C4-2B (cell line): ENCODE measurements around the gene CYFIP2.

ENCODE experiments used
- ZFX ChIP-seq: fragments of 450-650 bp; IDR thresholded peaks from 2 replicates; pipeline ENCODE4 v1.6.1; 2017
- TF ChIP-seq, protein P1 (sequence below): fragments of 450-650 bp; conservative IDR thresholded peaks from 2 replicates; pipeline ENCODE4 v1.5.1; 2017; ENCODE audit warnings: mild to moderate bottlenecking

GRCh38 chr5:157365732-157366131 lies 99.8 kb downstream of the CYFIP2 start:
- TF ChIP-seq, protein P1, sequence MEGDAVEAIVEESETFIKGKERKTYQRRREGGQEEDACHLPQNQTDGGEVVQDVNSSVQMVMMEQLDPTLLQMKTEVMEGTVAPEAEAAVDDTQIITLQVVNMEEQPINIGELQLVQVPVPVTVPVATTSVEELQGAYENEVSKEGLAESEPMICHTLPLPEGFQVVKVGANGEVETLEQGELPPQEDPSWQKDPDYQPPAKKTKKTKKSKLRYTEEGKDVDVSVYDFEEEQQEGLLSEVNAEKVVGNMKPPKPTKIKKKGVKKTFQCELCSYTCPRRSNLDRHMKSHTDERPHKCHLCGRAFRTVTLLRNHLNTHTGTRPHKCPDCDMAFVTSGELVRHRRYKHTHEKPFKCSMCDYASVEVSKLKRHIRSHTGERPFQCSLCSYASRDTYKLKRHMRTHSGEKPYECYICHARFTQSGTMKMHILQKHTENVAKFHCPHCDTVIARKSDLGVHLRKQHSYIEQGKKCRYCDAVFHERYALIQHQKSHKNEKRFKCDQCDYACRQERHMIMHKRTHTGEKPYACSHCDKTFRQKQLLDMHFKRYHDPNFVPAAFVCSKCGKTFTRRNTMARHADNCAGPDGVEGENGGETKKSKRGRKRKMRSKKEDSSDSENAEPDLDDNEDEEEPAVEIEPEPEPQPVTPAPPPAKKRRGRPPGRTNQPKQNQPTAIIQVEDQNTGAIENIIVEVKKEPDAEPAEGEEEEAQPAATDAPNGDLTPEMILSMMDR = no peak
- no peak for TF ChIP-seq ZFX
